AG09319 (cell line): ENCODE data around the gene TMEM204.

Experiments used
- DNase-seq: peaks from one replicate; pipeline ENCODE4 v3.0.0-alpha.2; 2010; ENCODE audit warnings: low read depth; ENCODE audit errors: extremely low read depth
- CTCF ChIP-seq: IDR thresholded peaks from 2 replicates; pipeline ENCODE4 v1.5.1; 2011; ENCODE audit warnings: low read depth, mild to moderate bottlenecking, inconsistent platforms, low read length, moderate library complexity

Gene TMEM204

GRCh38 chr16:1550696-1551095 lies 17.2 kb downstream of the TMEM204 start:
- no peak for DNase-seq
- TF ChIP-seq CTCF, result no peak

- no peak for DNase-seq
- TF ChIP-seq CTCF, result no peak
Observed at GRCh38 chr16:1551166-1551565, 17.7 kb downstream of the TMEM204 start.

DNA sequence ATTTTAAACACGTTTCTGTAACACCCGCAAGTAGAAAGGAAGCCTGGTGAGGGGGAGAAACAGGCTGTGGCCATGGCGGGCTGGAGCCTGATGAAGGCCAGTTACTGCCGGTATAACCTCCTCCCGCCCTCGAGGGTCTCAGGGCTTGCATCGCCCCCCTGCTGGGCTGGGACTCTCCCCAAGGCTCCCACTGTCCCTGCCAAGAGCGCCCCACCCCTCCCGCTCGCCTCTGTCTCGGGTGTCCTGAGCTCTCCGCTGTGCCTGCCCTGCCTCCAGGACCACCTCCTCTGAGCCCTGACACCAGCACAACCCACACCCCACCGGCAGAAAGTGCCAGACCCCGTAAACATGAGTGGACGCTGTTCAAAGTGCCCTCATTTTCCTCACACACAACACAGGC lies 18.7 kb downstream of the TMEM204 start:
- DNase-seq, result no peak
- no peak for TF ChIP-seq CTCF

GRCh38 chr16:1553946-1554825 lies 20.7 kb downstream of the TMEM204 start:
- no peak for TF ChIP-seq CTCF
- no peak for DNase-seq

- no peak for TF ChIP-seq CTCF
- no peak for DNase-seq
Observed at GRCh38 chr16:1554826-1555445, 21.5 kb downstream of the TMEM204 start.

GRCh38 chr16:1556254-1556653 lies 22.8 kb downstream of the TMEM204 start:
- DNase-seq, result no peak
- no peak for TF ChIP-seq CTCF

DNA sequence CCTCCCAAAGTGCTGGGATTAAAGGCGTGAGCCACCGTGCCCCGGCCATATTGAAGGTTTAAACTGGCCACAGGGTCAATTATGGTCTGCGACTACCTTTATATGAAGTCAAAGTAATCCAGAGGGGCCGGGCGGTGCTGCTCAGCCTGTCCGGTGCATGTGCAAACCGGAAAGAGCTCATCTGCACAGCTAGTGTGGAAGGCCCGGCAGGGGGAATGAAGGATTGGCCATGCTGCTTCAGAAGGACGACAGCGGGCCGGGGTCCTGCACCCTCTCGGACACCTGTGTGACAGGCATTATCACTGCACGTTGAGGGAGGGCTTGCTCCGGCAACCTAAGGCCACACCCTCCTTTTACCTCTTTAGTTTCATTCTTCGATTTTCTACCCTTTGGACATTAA lies 23.6 kb downstream of the TMEM204 start:
- TF ChIP-seq CTCF, result no peak
- no peak for DNase-seq
